Upper lobe of left lung (tissue), 6 donors: ENCODE data around the gene BTAF1. TPM values are rescaled to one million over a fixed set of nuclear protein-coding genes. Genes with fewer than 3 reads are reported as not detected.

Experiments
- ATAC-seq, 2 donors: fragments of 200-7000 bp; cut with Tn5 transposase; one replicate each; pipeline ENCODE4 v1.9.1; 2022; ENCODE audit warnings: mild to moderate bottlenecking in 2 of 2, moderate library complexity in 2 of 2; ENCODE audit not compliant: low FRiP score in 2 of 2
- DNase-seq, 2 donors: peaks; one replicate each; pipeline ENCODE4 v3.0.0-alpha.2; 2019 to 2020
- H3K27ac ChIP-seq, 4 donors: fragments of 200-600 bp; sonication (generic); one replicate each; pipeline ENCODE4 v1.5.1; 2016 to 2019
- H3K27me3 ChIP-seq, 4 donors: fragments of 200-600 bp; sonication (generic); one replicate each; pipeline ENCODE4 v1.5.1; 2017 to 2019
- H3K36me3 ChIP-seq, 4 donors: fragments of 200-600 bp; sonication (generic); one replicate each; pipeline ENCODE4 v1.5.1; 2016 to 2019
- H3K4me1 ChIP-seq, 4 donors: fragments of 200-600 bp; sonication (generic); one replicate each; pipeline ENCODE4 v1.5.1; 2018 to 2019
- H3K4me3 ChIP-seq, 4 donors: fragments of 200-600 bp; sonication (generic); one replicate each; pipeline ENCODE4 v1.5.1; 2017 to 2019; ENCODE audit warnings: mild to moderate bottlenecking in 2 of 4, moderate library complexity in 1 of 4
- H3K9me3 ChIP-seq, 4 donors: fragments of 200-600 bp; sonication (generic); one replicate each; pipeline ENCODE4 v1.5.1; 2018 to 2019
- EP300 ChIP-seq, 4 donors: sonication (generic); formaldehyde crosslinking; IDR thresholded peaks; one replicate each; pipeline ENCODE4 v1.5.1; 2017; ENCODE audit warnings: antibody characterized with exemption in 4 of 4, control low read depth in 2 of 4
- POLR2A ChIP-seq, 4 donors: fragments of 450-650 bp; IDR thresholded peaks; one replicate each; pipeline ENCODE4 v1.5.1; 2016 to 2017; ENCODE audit warnings: antibody characterized with exemption in 4 of 4, mild to moderate bottlenecking in 2 of 4
- POLR2AphosphoS5 ChIP-seq, 2 donors: sonication (generic); formaldehyde crosslinking; IDR thresholded peaks; one replicate each; pipeline ENCODE4 v1.5.1; 2017; ENCODE audit warnings: antibody characterized with exemption in 2 of 2
- WGBS, 2 donors: methylation state at CpG; one replicate each; pipeline ENCODE4 v1.1.5; 2017 to 2018; 5-methylcytosine and 5-hydroxymethylcytosine counted together
- total RNA-seq, 6 donors: library from RNA; depleted of rRNA in 4 of 6; stranded (reverse); fragments of >200 nt in 4 of 6; gene quantifications; one replicate each; pipeline versions ENCODE4 v1.1.0 to v1.2.1, GENCODE V29; 2016 to 2021
- TF ChIP-seq, protein P1 (sequence below), 6 experiments: fragments of 450-650 bp in 4 of 6; fragments of 200-600 bp in 2 of 6; sonication (generic) in 2 of 6; IDR thresholded peaks; one replicate each; pipeline ENCODE4 v1.5.1; 2016 to 2019; ENCODE audit warnings: antibody characterized with exemption in 6 of 6
- donor health status: DM: no; HTN: no; CAD: no; lungs with moderate emphysema.
- donor health status: DM: no; HTN: yes; CAD: no; lungs with severe emphysema.

Gene BTAF1
- total RNA-seq, 6 donors from 2014 or later, result 22.0 to 68.1 (median 32.9) TPM

DNA sequence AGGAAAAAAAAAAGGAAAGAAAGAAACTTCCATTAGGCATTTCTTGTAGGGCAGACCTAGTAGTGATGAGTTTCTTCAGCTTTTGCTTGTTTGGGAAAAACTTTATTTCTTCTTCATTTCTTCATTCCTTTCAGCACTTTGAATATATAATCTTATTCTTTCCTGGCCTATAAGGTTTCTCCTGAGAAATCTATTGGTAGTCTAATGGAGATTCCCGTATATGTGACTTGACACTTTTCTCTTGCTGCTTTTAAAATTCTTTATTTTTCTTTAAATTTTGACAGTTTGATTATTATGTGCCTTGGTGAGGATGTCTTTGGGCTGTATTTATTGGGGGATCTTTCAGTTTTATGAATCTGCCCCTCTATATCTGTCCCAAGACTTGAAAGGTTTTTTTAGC, 3.9 kb upstream of the BTAF1 start:
- 89 to 98% methylated on average over 1 of the region's 1 CpG for WGBS, 2 donors
- H3K4me1 ChIP-seq, result peaks cover 4 to 10% (median 5%) of the 10 kb centered on the region in 4 donors
- ATAC-seq (no peak), DNase-seq (no peak)
- no peaks in the 10 kb centered on the region for H3K9me3 ChIP-seq
- no peak for TF ChIP-seq POLR2AphosphoS5 (IDR thresholded peaks at IDR 0.05)
- TF ChIP-seq EP300 (IDR thresholded peaks at IDR 0.05), result no peak
- TF ChIP-seq, protein P1, sequence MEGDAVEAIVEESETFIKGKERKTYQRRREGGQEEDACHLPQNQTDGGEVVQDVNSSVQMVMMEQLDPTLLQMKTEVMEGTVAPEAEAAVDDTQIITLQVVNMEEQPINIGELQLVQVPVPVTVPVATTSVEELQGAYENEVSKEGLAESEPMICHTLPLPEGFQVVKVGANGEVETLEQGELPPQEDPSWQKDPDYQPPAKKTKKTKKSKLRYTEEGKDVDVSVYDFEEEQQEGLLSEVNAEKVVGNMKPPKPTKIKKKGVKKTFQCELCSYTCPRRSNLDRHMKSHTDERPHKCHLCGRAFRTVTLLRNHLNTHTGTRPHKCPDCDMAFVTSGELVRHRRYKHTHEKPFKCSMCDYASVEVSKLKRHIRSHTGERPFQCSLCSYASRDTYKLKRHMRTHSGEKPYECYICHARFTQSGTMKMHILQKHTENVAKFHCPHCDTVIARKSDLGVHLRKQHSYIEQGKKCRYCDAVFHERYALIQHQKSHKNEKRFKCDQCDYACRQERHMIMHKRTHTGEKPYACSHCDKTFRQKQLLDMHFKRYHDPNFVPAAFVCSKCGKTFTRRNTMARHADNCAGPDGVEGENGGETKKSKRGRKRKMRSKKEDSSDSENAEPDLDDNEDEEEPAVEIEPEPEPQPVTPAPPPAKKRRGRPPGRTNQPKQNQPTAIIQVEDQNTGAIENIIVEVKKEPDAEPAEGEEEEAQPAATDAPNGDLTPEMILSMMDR (IDR thresholded peaks at IDR 0.05), result no peak
- TF ChIP-seq POLR2A (IDR thresholded peaks at IDR 0.05), result no peak
- H3K27me3 ChIP-seq, result no peaks in the 10 kb centered on the region
- no peaks in the 10 kb centered on the region for H3K36me3 ChIP-seq
- no peak overlapping the region for H3K4me3 ChIP-seq
- H3K27ac ChIP-seq, result no peak overlapping the region

DNA sequence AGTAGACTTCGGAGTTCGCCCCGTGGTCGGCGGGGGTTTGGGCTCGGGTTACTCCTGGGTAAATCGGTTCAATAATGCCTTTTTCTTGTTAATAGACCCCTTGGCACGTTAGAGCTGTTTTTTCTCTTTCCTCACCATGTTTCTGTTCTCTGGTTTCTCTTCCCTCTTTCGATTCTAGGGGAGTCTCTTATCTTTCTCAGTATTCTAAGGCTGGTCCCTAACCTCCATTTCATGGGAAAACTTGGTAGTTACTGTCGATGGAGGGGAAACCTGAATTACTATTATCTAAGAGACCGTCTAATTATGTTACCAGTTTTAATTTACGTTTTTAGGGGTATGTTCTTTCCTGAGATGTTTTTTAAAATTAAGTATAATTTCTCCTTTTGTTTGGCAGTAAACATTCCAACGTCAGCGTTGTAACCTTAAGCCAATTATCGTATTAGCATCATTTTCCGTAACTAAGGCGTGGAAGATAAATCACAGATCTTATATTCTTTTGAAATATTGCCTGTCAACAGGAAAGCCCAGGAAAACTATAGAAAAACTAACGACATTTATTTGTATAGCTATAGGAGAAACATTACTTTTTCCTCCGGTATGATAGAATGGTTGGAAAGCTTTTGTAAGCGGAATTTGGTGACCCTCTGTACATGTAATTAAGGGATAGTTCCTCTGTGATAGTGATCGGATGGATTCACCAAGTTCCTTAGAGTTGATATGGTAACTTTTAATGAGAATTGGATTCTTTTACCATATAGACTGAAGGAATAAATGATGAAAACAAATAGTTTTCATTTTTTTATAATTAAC, 847 bp downstream of the BTAF1 start:
- ATAC-seq (peak; percentile 17 to 40), DNase-seq (no peak)
- no peaks in the 10 kb centered on the region for H3K36me3 ChIP-seq
- peaks cover 16 to 38% (median 20%) of the 10 kb centered on the region in 4 donors for H3K4me1 ChIP-seq
- H3K9me3 ChIP-seq, result no peaks in the 10 kb centered on the region
- TF ChIP-seq, protein P1 (IDR thresholded peaks at IDR 0.05), result no peak
- no peak for TF ChIP-seq POLR2AphosphoS5 (IDR thresholded peaks at IDR 0.05)
- no peak for TF ChIP-seq EP300 (IDR thresholded peaks at IDR 0.05)
- H3K4me3 ChIP-seq, result peak overlapping the region; percentile 61 to 94 (median 72)
- H3K27me3 ChIP-seq, result no peaks in the 10 kb centered on the region
- WGBS, 2 donors, result 4 to 6% methylated on average over 21 of the region's 21 CpGs
- H3K27ac ChIP-seq, result peak overlapping the region; percentile 91 to 98 (median 96)

DNA sequence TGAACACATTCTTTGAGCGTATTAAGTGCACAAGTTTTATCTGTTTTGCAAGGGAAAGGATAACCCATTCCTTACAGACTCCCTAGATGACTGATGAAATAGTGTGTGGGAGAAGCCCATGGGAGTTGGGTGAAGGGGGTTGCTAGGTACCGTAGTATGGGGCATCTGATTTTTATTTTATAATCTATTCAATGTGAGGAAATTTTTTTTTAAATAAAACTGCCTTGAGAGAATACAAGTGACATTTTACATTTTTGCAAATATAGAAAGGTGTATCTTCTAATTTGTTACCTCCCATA, 1.4 kb downstream of the BTAF1 start:
- peaks cover 16 to 38% (median 22%) of the 10 kb centered on the region in 4 donors for H3K4me1 ChIP-seq
- no peak for DNase-seq
- no peak for TF ChIP-seq EP300 (IDR thresholded peaks at IDR 0.05)
- no peak for TF ChIP-seq POLR2A (IDR thresholded peaks at IDR 0.05)
- TF ChIP-seq, protein P1 (IDR thresholded peaks at IDR 0.05), result no peak
- no peak for TF ChIP-seq POLR2AphosphoS5 (IDR thresholded peaks at IDR 0.05)
- no peaks in the 10 kb centered on the region for H3K27me3 ChIP-seq
- peak overlapping the region in 2 of 4 donors; percentile 61 to 64 for H3K4me3 ChIP-seq
- H3K36me3 ChIP-seq, result no peaks in the 10 kb centered on the region
- 70 to 75% methylated on average over 2 of the region's 2 CpGs for WGBS, 2 donors
- no peak for ATAC-seq
- no peaks in the 10 kb centered on the region for H3K9me3 ChIP-seq
- H3K27ac ChIP-seq, result no peak overlapping the region

DNA sequence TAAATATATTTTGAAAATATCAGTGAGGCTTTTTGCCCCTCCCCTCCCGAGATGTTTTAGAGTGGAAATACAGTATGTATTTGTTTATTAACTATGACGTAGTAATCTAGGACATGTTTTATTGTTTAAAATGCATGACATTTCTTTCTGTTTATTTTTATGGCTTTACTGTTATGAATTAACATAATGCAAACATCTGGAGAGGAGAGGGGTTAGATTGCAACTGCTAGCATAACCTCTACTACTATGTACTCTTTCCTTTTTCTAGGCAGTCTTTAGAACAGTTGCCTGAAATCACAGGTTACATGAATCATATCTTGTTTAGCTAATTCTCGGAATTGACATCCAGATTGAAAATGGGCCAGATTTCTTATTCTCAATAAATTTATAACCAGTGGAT, 7.4 kb downstream of the BTAF1 start:
- Histone ChIP-seq H3K4me3 (no peak overlapping the region), H3K36me3 (peaks cover 0 to 13% (median 4%) of the 10 kb centered on the region in 4 donors), H3K27ac (no peak overlapping the region), H3K9me3 (no peaks in the 10 kb centered on the region), H3K4me1 (peaks cover 16 to 51% (median 27%) of the 10 kb centered on the region in 4 donors), H3K27me3 (no peaks in the 10 kb centered on the region)
- WGBS, 2 donors, result 52 to 57% methylated on average over 3 of the region's 3 CpGs
- ATAC-seq (no peak), DNase-seq (no peak)
- TF ChIP-seq POLR2AphosphoS5 (IDR thresholded peaks at IDR 0.05) (no peak), POLR2A (IDR thresholded peaks at IDR 0.05) (no peak), EP300 (IDR thresholded peaks at IDR 0.05) (no peak)
- TF ChIP-seq, protein P1 (IDR thresholded peaks at IDR 0.05), result no peak
